ENCODE results near the gene IL1RAP.
"Not testable (repeated sequence)": the region's sequence is repeated elsewhere in the genome, so short reads cannot be mapped to it uniquely, and the experiment has no call there.

GRCh38 chr3:190677868-190678267 is 164.0 kb downstream of the IL1RAP start:
- TF ChIP-seq, protein P1, sequence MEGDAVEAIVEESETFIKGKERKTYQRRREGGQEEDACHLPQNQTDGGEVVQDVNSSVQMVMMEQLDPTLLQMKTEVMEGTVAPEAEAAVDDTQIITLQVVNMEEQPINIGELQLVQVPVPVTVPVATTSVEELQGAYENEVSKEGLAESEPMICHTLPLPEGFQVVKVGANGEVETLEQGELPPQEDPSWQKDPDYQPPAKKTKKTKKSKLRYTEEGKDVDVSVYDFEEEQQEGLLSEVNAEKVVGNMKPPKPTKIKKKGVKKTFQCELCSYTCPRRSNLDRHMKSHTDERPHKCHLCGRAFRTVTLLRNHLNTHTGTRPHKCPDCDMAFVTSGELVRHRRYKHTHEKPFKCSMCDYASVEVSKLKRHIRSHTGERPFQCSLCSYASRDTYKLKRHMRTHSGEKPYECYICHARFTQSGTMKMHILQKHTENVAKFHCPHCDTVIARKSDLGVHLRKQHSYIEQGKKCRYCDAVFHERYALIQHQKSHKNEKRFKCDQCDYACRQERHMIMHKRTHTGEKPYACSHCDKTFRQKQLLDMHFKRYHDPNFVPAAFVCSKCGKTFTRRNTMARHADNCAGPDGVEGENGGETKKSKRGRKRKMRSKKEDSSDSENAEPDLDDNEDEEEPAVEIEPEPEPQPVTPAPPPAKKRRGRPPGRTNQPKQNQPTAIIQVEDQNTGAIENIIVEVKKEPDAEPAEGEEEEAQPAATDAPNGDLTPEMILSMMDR (conservative IDR thresholded peaks at IDR 0.05; ENCODE audit: low read length): not testable (repeated sequence)
- not testable (repeated sequence) for TF ChIP-seq EZH2phosphoT487 (IDR thresholded peaks at IDR 0.05; ENCODE audit: borderline replicate concordance, low read depth, low read length)
